Activated naive CD4-positive, alpha-beta T cell treated with anti-CD3 and anti-CD28 coated beads, Interleukin-2, amount 50 U/mL, for 72 hours (primary cell): ENCODE measurements around the gene MOSMO. TPM values are rescaled to one million over a fixed set of nuclear protein-coding genes. Genes with fewer than 3 reads are reported as not detected.
A peak's percentile ranks its signal among the peaks of the same experiment; 100 is the strongest.
"Not testable (repeated sequence)": the region's sequence is repeated elsewhere in the genome, so short reads cannot be mapped to it uniquely, and the experiment has no call there.

ENCODE experiments used
- ATAC-seq, 2 donors: fragments of 150-1000 bp; cut with Tn5 transposase; 2 replicates each; pipeline ENCODE4 v1.10.0; 2021; ENCODE audit warnings: mild to moderate bottlenecking in 2 of 2, moderate library complexity in 2 of 2
- DNase-seq, 2 donors: peaks; one replicate each; pipeline ENCODE4 v3.0.0; 2021 to 2022; ENCODE audit warnings: low spot score in 2 of 2
- H3K27ac Mint-ChIP-seq, 2 donors: one replicate each; pipeline ENCODE4 v1.8.0; 2022; ENCODE audit warnings: mild to moderate bottlenecking in 2 of 2, mixed read lengths in 2 of 2
- H3K36me3 Mint-ChIP-seq, 2 donors: one replicate each; pipeline ENCODE4 v1.8.0; 2022; ENCODE audit warnings: mixed read lengths in 2 of 2
- H3K9me3 Mint-ChIP-seq, 2 donors: one replicate each; pipeline ENCODE4 v1.8.0; 2022; ENCODE audit warnings: mixed read lengths in 2 of 2
- total RNA-seq, 2 donors: library from RNA; stranded (reverse); gene quantifications; one replicate each; pipeline ENCODE4 v1.2.3, GENCODE V29; 2022

Gene MOSMO
- total RNA-seq, 2 donors from 2014 or later: 9.2 to 11.8 TPM

- no peaks in the 10 kb centered on the region for H3K36me3 Mint-ChIP-seq
- H3K9me3 Mint-ChIP-seq: no peaks in the 10 kb centered on the region
- DNase-seq (no peak), ATAC-seq (no peak)
- no peak overlapping the region for H3K27ac Mint-ChIP-seq
These were observed 12.9 kb upstream of the MOSMO start for GRCh38 chr16:21994856-21995465.

- peak overlapping the region; percentile 53 to 72 for H3K27ac Mint-ChIP-seq
- no peaks in the 10 kb centered on the region for H3K9me3 Mint-ChIP-seq
- DNase-seq: no peak
- no peak for ATAC-seq
- H3K36me3 Mint-ChIP-seq: no peaks in the 10 kb centered on the region
These were observed 10.8 kb upstream of the MOSMO start for GRCh38 chr16:21996923-21997696.

- no peak for ATAC-seq
- no peak for DNase-seq
- Mint-ChIP-seq H3K9me3 (no peaks in the 10 kb centered on the region), H3K36me3 (no peaks in the 10 kb centered on the region), H3K27ac (peak overlapping the region; percentile 53 to 72)
These were observed 10.0 kb upstream of the MOSMO start for GRCh38 chr16:21997697-21998480.

DNA sequence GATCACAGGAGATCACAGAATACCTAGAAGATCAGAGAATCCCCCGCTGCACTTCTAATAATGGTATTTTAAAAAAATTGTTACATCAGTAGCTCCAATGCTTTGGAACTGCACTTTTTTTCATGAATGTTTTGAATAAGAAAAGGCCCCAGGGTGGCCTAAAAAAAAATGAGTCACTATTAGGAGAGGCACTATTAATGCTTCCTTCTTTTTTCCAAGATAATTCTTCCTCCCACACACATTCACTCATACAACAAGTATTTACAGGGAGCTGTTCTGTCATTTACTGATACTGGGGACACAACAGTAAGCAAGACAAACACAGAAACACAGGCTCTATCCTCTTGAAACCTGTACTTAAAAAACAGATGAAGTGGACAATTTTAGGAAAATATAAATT lies 6.3 kb upstream of the MOSMO start:
- peak overlapping the region in 1 of 2 donors; percentile 65 for H3K27ac Mint-ChIP-seq
- no peaks in the 10 kb centered on the region for H3K9me3 Mint-ChIP-seq
- no peak for ATAC-seq
- DNase-seq: no peak
- no peaks in the 10 kb centered on the region for H3K36me3 Mint-ChIP-seq

DNA sequence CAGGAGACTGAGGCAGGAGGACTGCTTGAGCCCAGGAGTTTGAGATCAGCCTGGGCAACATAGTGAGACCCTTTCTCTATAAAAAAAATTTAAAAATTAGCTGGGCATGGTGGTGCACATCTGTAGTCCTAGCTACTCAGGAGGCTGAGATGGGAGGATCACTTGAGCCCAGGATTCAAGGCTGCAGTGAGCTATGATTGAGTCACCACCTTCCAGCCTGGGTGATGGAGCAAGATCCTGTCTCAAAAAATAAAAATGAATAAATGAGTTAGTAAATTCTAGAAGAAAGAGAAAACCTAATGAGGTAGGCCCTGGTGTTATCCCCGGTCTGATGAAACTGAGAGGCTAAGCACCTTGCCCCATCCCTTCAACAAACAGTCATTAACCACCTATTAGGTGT lies 5.9 kb upstream of the MOSMO start:
- ATAC-seq, H3K9me3 Mint-ChIP-seq, DNase-seq, H3K36me3 Mint-ChIP-seq, H3K27ac Mint-ChIP-seq: not testable (repeated sequence)

- no peak for ATAC-seq
- Mint-ChIP-seq H3K9me3 (no peaks in the 10 kb centered on the region), H3K36me3 (peaks cover 0 to 7% of the 10 kb centered on the region in 2 donors), H3K27ac (no peak overlapping the region)
- no peak for DNase-seq
These were observed 4.7 kb upstream of the MOSMO start for GRCh38 chr16:22003195-22003594.

- ATAC-seq (no peak), DNase-seq (no peak)
- no peaks in the 10 kb centered on the region for H3K9me3 Mint-ChIP-seq
These were observed 3.6 kb upstream of the MOSMO start for GRCh38 chr16:22004341-22004740.

DNA sequence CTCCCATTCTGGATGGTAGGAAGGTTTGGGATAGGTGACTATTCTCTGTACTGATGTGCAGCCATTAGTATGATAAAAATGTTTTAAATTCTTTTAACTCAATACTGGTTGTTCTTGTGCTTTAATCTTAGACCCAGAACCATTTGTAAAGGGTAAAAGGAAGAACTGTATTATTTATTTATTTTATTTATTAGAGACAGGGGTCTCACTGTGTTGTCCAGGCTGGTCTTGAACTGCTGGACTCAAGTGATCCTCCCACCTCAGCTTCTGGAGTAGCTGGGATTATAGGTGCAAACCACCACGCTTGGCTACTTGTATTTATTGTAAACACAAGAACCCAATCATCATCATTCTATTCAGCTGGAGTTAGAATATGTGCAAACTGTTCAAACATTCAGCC lies 2.2 kb upstream of the MOSMO start:
- DNase-seq: no peak
- no peak for ATAC-seq
- Mint-ChIP-seq H3K9me3 (no peaks in the 10 kb centered on the region), H3K36me3 (peaks cover 0 to 7% of the 10 kb centered on the region in 2 donors), H3K27ac (no peak overlapping the region)

More at GRCh38 chr16:22004341-22004740, 3.6 kb upstream of the MOSMO start:
- Mint-ChIP-seq H3K36me3 (peaks cover 0 to 7% of the 10 kb centered on the region in 2 donors), H3K27ac (no peak overlapping the region)

- ATAC-seq (no peak), DNase-seq (no peak)
- Mint-ChIP-seq H3K9me3 (no peaks in the 10 kb centered on the region), H3K27ac (peak overlapping the region in 1 of 2 donors; percentile 93), H3K36me3 (peaks cover 0 to 7% of the 10 kb centered on the region in 2 donors)
These were observed 1.3 kb upstream of the MOSMO start for GRCh38 chr16:22006636-22007035.

DNA sequence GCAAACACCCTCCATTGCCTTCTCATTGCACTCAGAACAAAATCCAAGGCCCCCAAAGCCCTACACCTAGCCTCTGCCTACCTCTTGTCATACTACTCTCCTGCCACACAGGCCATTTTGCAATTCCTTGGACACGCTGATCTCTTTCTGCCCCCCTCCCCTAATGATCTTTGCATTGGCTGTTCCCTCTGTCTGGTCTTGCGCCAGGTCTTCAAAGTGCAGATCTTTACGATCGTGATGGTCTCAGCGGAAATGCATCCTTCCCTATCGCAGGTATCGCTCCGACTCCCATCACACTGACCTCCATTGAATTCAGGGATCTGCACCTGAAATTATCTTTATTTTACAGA lies 777 bp upstream of the MOSMO start:
- DNase-seq (no peak), ATAC-seq (no peak)
- Mint-ChIP-seq H3K9me3 (no peaks in the 10 kb centered on the region), H3K36me3 (peaks cover 0 to 7% of the 10 kb centered on the region in 2 donors), H3K27ac (peak overlapping the region; percentile 4 to 93)

GRCh38 chr16:22008215-22009059 lies 526 bp downstream of the MOSMO start:
- peak in 1 of 2 donors; percentile 33 for DNase-seq
- no peaks in the 10 kb centered on the region for H3K9me3 Mint-ChIP-seq
- H3K27ac Mint-ChIP-seq: peak overlapping the region; percentile 92 to 93
- H3K36me3 Mint-ChIP-seq: peaks cover 0 to 7% of the 10 kb centered on the region in 2 donors
- ATAC-seq: peak; percentile 48 to 52

DNA sequence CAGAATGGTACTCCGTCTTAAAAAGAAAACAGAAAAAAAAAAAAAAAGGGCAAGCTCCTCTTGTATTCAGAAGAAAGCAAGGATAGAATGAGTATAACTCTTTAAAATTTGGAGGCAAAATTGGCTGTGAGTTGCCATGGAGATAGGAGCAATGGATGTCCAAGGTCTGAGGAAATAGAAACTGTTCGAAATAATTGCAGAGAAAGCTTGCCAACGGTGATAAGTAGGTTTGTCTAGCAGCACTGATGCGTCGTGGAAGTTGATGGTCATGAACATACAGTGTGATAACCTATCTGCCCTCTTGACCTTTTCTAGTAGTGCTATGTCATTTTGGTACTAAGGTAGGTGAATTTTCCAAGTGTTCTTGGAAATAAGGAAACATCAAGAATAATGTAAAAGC lies 3.0 kb downstream of the MOSMO start:
- ATAC-seq: no peak
- Mint-ChIP-seq H3K36me3 (peaks cover 0 to 7% of the 10 kb centered on the region in 2 donors), H3K9me3 (no peaks in the 10 kb centered on the region), H3K27ac (no peak overlapping the region)
- DNase-seq: no peak

DNA sequence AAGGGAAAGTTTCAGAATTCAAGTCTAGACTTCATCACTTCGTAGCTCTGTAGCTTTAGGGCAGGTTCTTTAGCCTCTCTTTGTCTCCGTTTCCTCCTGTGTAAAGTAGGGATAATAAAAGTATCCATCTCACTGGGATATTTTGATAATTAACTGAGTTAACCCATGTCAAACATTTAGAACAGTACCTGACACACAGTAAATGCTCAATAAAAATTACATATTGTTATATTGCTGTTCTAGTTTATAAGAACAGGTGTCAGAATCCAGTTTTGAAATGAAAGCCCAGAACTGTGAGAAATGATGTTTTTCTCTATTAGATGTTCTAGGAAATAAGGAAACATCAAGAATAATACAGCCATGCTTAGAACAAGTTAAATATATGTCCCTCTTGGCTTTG lies 4.3 kb downstream of the MOSMO start:
- Mint-ChIP-seq H3K27ac (no peak overlapping the region), H3K36me3 (peaks cover 0 to 4% of the 10 kb centered on the region in 2 donors), H3K9me3 (no peaks in the 10 kb centered on the region)
- ATAC-seq (no peak), DNase-seq (no peak)

- Mint-ChIP-seq H3K27ac (no peak overlapping the region), H3K36me3 (no peaks in the 10 kb centered on the region), H3K9me3 (no peaks in the 10 kb centered on the region)
- DNase-seq (no peak), ATAC-seq (no peak)
These were observed 5.6 kb downstream of the MOSMO start for GRCh38 chr16:22013486-22013885.

GRCh38 chr16:22014271-22014873 lies 6.5 kb downstream of the MOSMO start:
- Mint-ChIP-seq H3K36me3 (no peaks in the 10 kb centered on the region), H3K9me3 (no peaks in the 10 kb centered on the region), H3K27ac (no peak overlapping the region)
- ATAC-seq (no peak), DNase-seq (no peak)

GRCh38 chr16:22016927-22017326 lies 9.0 kb downstream of the MOSMO start:
- DNase-seq: no peak
- Mint-ChIP-seq H3K27ac (no peak overlapping the region), H3K36me3 (no peaks in the 10 kb centered on the region), H3K9me3 (no peaks in the 10 kb centered on the region)
- ATAC-seq: no peak
